ACC112 (cell line): ENCODE data around the gene FBXW12.
"Not testable (repeated sequence)": the region's sequence is repeated elsewhere in the genome, so short reads cannot be mapped to it uniquely, and the experiment has no call there.

Source experiments
- H2AFZ ChIP-seq: fragments of 200-600 bp; sonication (generic); one replicate; pipeline ENCODE4 v1.6.0; 2017; ENCODE audit warnings: antibody characterized with exemption, low read length; ENCODE audit not compliant: unreplicated experiment
- H3K27ac ChIP-seq: fragments of 200-600 bp; sonication (generic); 2 replicates; pipeline ENCODE4 v1.5.1; 2014; ENCODE audit warnings: low read depth, mild to moderate bottlenecking, antibody characterized with exemption, low read length, moderate library complexity
- H3K27me3 ChIP-seq: fragments of 200-600 bp; sonication (generic); 2 replicates; pipeline ENCODE4 v1.6.1; 2014; ENCODE audit warnings: mild to moderate bottlenecking, antibody characterized with exemption, low read length, moderate library complexity, mixed read lengths; ENCODE audit not compliant: insufficient read depth
- H3K36me3 ChIP-seq: fragments of 200-600 bp; sonication (generic); 2 replicates; pipeline ENCODE4 v1.6.1; 2016; ENCODE audit warnings: mild to moderate bottlenecking, antibody characterized with exemption, low read length, moderate library complexity, mixed read lengths; ENCODE audit not compliant: insufficient read depth
- H3K4me1 ChIP-seq: fragments of 200-600 bp; sonication (generic); one replicate; pipeline ENCODE4 v1.6.1; 2016; ENCODE audit warnings: low read length, mixed read lengths; ENCODE audit not compliant: insufficient read depth, unreplicated experiment, control insufficient read depth
- H3K4me3 ChIP-seq: fragments of 200-600 bp; sonication (generic); 2 replicates; pipeline ENCODE4 v1.5.1; 2014; ENCODE audit warnings: mild to moderate bottlenecking, low read depth, low read length
- H3K79me2 ChIP-seq: fragments of 200-600 bp; sonication (generic); one replicate; pipeline ENCODE4 v1.6.0; 2016; ENCODE audit warnings: low read length; ENCODE audit not compliant: control insufficient read depth, unreplicated experiment, insufficient read depth

The FBXW12 gene

GRCh38 chr3:48372862-48373435, 930 bp downstream of the FBXW12 start:
- H3K4me1 ChIP-seq = no peaks in the 10 kb centered on the region
- H3K4me3 ChIP-seq = no peak overlapping the region
- H2AFZ ChIP-seq = no peak overlapping the region
- no peak overlapping the region for H3K27ac ChIP-seq
- no peaks in the 10 kb centered on the region for H3K36me3 ChIP-seq
- H3K79me2 ChIP-seq = no peaks in the 10 kb centered on the region
- peaks cover 9% of the 10 kb centered on the region for H3K27me3 ChIP-seq

- peaks cover 38% of the 10 kb centered on the region for H3K27me3 ChIP-seq
- H3K4me1 ChIP-seq = no peaks in the 10 kb centered on the region
- no peak overlapping the region for H2AFZ ChIP-seq
- H3K27ac ChIP-seq = no peak overlapping the region
- H3K36me3 ChIP-seq = no peaks in the 10 kb centered on the region
- H3K79me2 ChIP-seq = no peaks in the 10 kb centered on the region
- no peak overlapping the region for H3K4me3 ChIP-seq
Measured at GRCh38 chr3:48387634-48388033, 15.6 kb downstream of the FBXW12 start.

GRCh38 chr3:48388966-48389365, 16.9 kb downstream of the FBXW12 start:
- no peak overlapping the region for H3K4me3 ChIP-seq
- peaks cover 25% of the 10 kb centered on the region for H3K27me3 ChIP-seq
- no peaks in the 10 kb centered on the region for H3K4me1 ChIP-seq
- no peak overlapping the region for H2AFZ ChIP-seq
- H3K36me3 ChIP-seq = no peaks in the 10 kb centered on the region
- no peaks in the 10 kb centered on the region for H3K79me2 ChIP-seq
- H3K27ac ChIP-seq = no peak overlapping the region

GRCh38 chr3:48394391-48394790, 22.4 kb downstream of the FBXW12 start:
- Histone ChIP-seq H3K4me3 (no peak overlapping the region), H3K36me3 (no peaks in the 10 kb centered on the region), H2AFZ (no peak overlapping the region), H3K27me3 (peaks cover 5% of the 10 kb centered on the region; the same call in 1 of the 2 replicates), H3K4me1 (no peaks in the 10 kb centered on the region), H3K79me2 (no peaks in the 10 kb centered on the region), H3K27ac (no peak overlapping the region)

- Histone ChIP-seq H2AFZ (no peak overlapping the region), H3K79me2 (no peaks in the 10 kb centered on the region), H3K27me3 (peaks cover 5% of the 10 kb centered on the region; the same call in 1 of the 2 replicates), H3K36me3 (no peaks in the 10 kb centered on the region), H3K4me3 (no peak overlapping the region), H3K4me1 (no peaks in the 10 kb centered on the region), H3K27ac (no peak overlapping the region)
Measured at GRCh38 chr3:48395714-48396113, 23.7 kb downstream of the FBXW12 start.

- peaks cover 5% of the 10 kb centered on the region; the same call in 1 of the 2 replicates for H3K27me3 ChIP-seq
- no peak overlapping the region for H3K4me3 ChIP-seq
- H3K79me2 ChIP-seq = no peaks in the 10 kb centered on the region
- H2AFZ ChIP-seq = no peak overlapping the region
- peaks cover 16% of the 10 kb centered on the region for H3K4me1 ChIP-seq
- H3K27ac ChIP-seq = no peak overlapping the region
- no peaks in the 10 kb centered on the region for H3K36me3 ChIP-seq
Measured at GRCh38 chr3:48397767-48398681, 26.0 kb downstream of the FBXW12 start.

- Histone ChIP-seq H2AFZ (no peak overlapping the region), H3K36me3 (no peaks in the 10 kb centered on the region), H3K27me3 (peaks cover 5% of the 10 kb centered on the region; the same call in 1 of the 2 replicates), H3K79me2 (no peaks in the 10 kb centered on the region), H3K4me3 (no peak overlapping the region), H3K27ac (no peak overlapping the region), H3K4me1 (peaks cover 16% of the 10 kb centered on the region)
Measured at GRCh38 chr3:48398701-48399386, 26.8 kb downstream of the FBXW12 start.

GRCh38 chr3:48399387-48400172, 27.6 kb downstream of the FBXW12 start:
- Histone ChIP-seq H3K27ac (no peak overlapping the region), H3K4me3 (no peak overlapping the region), H3K27me3 (peaks cover 5% of the 10 kb centered on the region; the same call in 1 of the 2 replicates), H3K36me3 (no peaks in the 10 kb centered on the region), H3K79me2 (no peaks in the 10 kb centered on the region), H3K4me1 (peaks cover 16% of the 10 kb centered on the region), H2AFZ (no peak overlapping the region)

GRCh38 chr3:48400824-48401433, 28.9 kb downstream of the FBXW12 start:
- Histone ChIP-seq H3K79me2 (no peaks in the 10 kb centered on the region), H3K4me3 (no peak overlapping the region), H2AFZ (no peak overlapping the region), H3K27me3 (peaks cover 2% of the 10 kb centered on the region; the same call in 1 of the 2 replicates), H3K36me3 (no peaks in the 10 kb centered on the region), H3K4me1 (peaks cover 16% of the 10 kb centered on the region), H3K27ac (no peak overlapping the region)

GRCh38 chr3:48401434-48401901, 29.4 kb downstream of the FBXW12 start:
- H3K4me3 ChIP-seq, H3K36me3 ChIP-seq, H2AFZ ChIP-seq, H3K27me3 ChIP-seq, H3K79me2 ChIP-seq: not testable (repeated sequence)
- peak overlapping the region; percentile 64 for H3K27ac ChIP-seq
- H3K4me1 ChIP-seq = peaks cover 16% of the 10 kb centered on the region
